PC-9 (cell line): ENCODE measurements around the gene KPNA6. TPM values are rescaled to one million over a fixed set of nuclear protein-coding genes. Genes with fewer than 3 reads are reported as not detected.
"Not testable (repeated sequence)": the region's sequence is repeated elsewhere in the genome, so short reads cannot be mapped to it uniquely, and the experiment has no call there.

Experiments
- BruUV-seq: library from RNA; stranded (reverse); fragments of 400-500 nt; replicated peaks from 2 replicates; lab custom pipeline; 2021; lab: Mats Ljungman, UMichigan
- CTCF ChIA-PET: fragments of 300-600 bp; sonication (Branson Sonifier 250); formaldehyde crosslinking; loops from one replicate; lab custom pipeline; 2022; ENCODE audit warnings: antibody characterized with exemption; lab: Charles Lee
- POLR2A ChIA-PET: fragments of 300-600 bp; sonication (Branson Sonifier 250); formaldehyde crosslinking; loops from one replicate; lab custom pipeline; 2022; ENCODE audit warnings: antibody characterized with exemption; ENCODE audit not compliant: unreplicated experiment; lab: Charles Lee
- DNase-seq, 2 experiments: peaks; one replicate each; pipeline versions ENCODE4 v3.0.0 to v3.0.0-alpha.2; 2015 to 2022; ENCODE audit warnings: mixed read lengths in 1 of 2
- H2AFZ ChIP-seq: fragments of 200-600 bp; sonication (generic); 2 replicates; pipeline ENCODE4 v1.8.1; 2017; ENCODE audit warnings: antibody characterized with exemption
- H3F3A ChIP-seq: fragments of 200-600 bp; sonication (generic); 2 replicates; pipeline ENCODE4 v1.8.1; 2017; ENCODE audit warnings: antibody characterized with exemption, mild to moderate bottlenecking, low read depth; ENCODE audit not compliant: insufficient read depth
- H3K27ac ChIP-seq: fragments of 200-600 bp; sonication (generic); 2 replicates; pipeline ENCODE4 v1.6.1; 2016; ENCODE audit warnings: mixed run types
- H3K27me3 ChIP-seq: fragments of 200-600 bp; sonication (generic); 2 replicates; pipeline ENCODE4 v1.6.1; 2016; ENCODE audit warnings: low read depth, mixed run types; ENCODE audit not compliant: insufficient read depth
- H3K36me3 ChIP-seq: fragments of 200-600 bp; sonication (generic); 2 replicates; pipeline ENCODE4 v1.6.1; 2016; ENCODE audit warnings: low read depth, mixed run types
- H3K4me1 ChIP-seq: fragments of 200-600 bp; sonication (generic); replicated peaks from 2 replicates; pipeline ENCODE4 v1.6.1; 2016; ENCODE audit warnings: mixed run types; ENCODE audit not compliant: insufficient read depth
- H3K4me2 ChIP-seq: fragments of 200-600 bp; sonication (generic); 2 replicates; pipeline ENCODE4 v1.6.1; 2017; ENCODE audit warnings: mixed run types
- H3K4me3 ChIP-seq: fragments of 200-600 bp; sonication (generic); 2 replicates; pipeline ENCODE4 v1.6.1; 2016; ENCODE audit warnings: mixed run types
- H3K79me2 ChIP-seq: fragments of 200-600 bp; sonication (generic); 2 replicates; pipeline ENCODE4 v1.6.1; 2017; ENCODE audit warnings: low read depth, mixed run types
- H3K9me2 ChIP-seq: fragments of 200-600 bp; sonication (generic); 2 replicates; pipeline ENCODE4 v1.8.1; 2017; ENCODE audit warnings: mild to moderate bottlenecking; ENCODE audit not compliant: insufficient read depth
- H3K9me3 ChIP-seq: fragments of 200-600 bp; sonication (generic); 2 replicates; pipeline ENCODE4 v1.8.1; 2016; ENCODE audit warnings: low read depth; ENCODE audit not compliant: insufficient read depth
- H4K20me1 ChIP-seq: fragments of 200-600 bp; sonication (generic); 2 replicates; pipeline ENCODE4 v1.8.1; 2017; ENCODE audit not compliant: insufficient read depth
- EZH2 ChIP-seq: fragments of 200-600 bp; sonication (generic); IDR thresholded peaks from 2 replicates; pipeline ENCODE4 v1.8.0; 2017; ENCODE audit warnings: antibody characterized with exemption, low read depth
- intact Hi-C: fragments of 100-400 bp; cut with micrococcal nuclease; formaldehyde crosslinking; loops from one replicate; pipeline ENCODE4 v1.10.0; 2022; ENCODE audit not compliant: unreplicated experiment
- total RNA-seq: library from RNA; stranded (reverse); gene quantifications from 2 replicates; pipeline ENCODE4 v1.2.3, GENCODE V29; 2021
- TF ChIP-seq, protein P1 (sequence below): fragments of 200-600 bp; sonication (generic); conservative IDR thresholded peaks from 2 replicates; pipeline ENCODE4 v1.6.1; 2017; ENCODE audit warnings: mixed run types, antibody characterized with exemption, mild to moderate bottlenecking, moderate library complexity

KPNA6 gene
- total RNA-seq, 1 experiment from 2014 or later, result 89.9 TPM

DNA sequence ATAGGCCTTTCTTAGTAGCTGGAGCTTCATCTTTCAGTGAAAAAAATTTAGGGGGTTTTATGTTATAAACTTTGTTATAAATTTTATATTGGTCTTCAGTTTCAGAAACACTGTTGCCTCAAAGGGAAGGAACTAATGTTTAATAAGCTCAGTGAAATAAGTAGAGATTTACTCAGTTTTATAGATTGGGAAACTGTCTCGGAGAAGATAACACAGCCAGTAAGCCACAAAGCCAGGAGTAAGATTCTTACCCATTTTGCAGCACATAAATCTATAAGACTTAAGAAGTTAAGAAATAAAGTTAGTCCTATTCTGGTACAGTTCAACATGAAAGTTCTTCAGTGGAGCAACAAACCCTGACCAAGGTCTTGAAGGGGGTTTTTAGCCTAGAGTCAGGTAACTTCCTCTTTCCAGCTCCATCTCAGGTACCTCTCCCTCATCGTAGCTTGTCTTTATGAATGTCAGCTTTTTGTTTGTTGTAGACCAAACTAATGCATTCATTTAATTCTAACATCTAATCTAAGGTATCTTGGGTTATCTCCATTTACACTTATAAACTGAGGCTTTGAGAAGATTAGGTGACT, 3.3 kb downstream of the KPNA6 start:
- no peak overlapping the region for H3K4me2 ChIP-seq
- H4K20me1 ChIP-seq, result peaks cover 73% of the 10 kb centered on the region
- peaks cover 81% of the 10 kb centered on the region for H3K79me2 ChIP-seq
- H3K27ac ChIP-seq, result no peak overlapping the region
- H3K9me3 ChIP-seq, result no peaks in the 10 kb centered on the region
- intact Hi-C loops, result no loop called here
- DNase-seq, result no peak
- TF ChIP-seq EZH2, result no peak
- TF ChIP-seq, protein P1, sequence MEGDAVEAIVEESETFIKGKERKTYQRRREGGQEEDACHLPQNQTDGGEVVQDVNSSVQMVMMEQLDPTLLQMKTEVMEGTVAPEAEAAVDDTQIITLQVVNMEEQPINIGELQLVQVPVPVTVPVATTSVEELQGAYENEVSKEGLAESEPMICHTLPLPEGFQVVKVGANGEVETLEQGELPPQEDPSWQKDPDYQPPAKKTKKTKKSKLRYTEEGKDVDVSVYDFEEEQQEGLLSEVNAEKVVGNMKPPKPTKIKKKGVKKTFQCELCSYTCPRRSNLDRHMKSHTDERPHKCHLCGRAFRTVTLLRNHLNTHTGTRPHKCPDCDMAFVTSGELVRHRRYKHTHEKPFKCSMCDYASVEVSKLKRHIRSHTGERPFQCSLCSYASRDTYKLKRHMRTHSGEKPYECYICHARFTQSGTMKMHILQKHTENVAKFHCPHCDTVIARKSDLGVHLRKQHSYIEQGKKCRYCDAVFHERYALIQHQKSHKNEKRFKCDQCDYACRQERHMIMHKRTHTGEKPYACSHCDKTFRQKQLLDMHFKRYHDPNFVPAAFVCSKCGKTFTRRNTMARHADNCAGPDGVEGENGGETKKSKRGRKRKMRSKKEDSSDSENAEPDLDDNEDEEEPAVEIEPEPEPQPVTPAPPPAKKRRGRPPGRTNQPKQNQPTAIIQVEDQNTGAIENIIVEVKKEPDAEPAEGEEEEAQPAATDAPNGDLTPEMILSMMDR, result no peak
- 0 out of 2 replicates have a peak, but pooled peaks cover 5% of the 10 kb centered on the region for H3K4me1 ChIP-seq
- no TSS peak for BruUV-seq
- CTCF ChIA-PET, result interaction anchor here (0.6 to 1.3 kb wide), 2 partner anchors 23 to 38 kb away, joined by 9 to 14 read pairs; partner anchors contain the start of gene TMEM39B
- peaks cover 22% of the 10 kb centered on the region for H3F3A ChIP-seq
- POLR2A ChIA-PET, result interaction anchor here (0.6 to 0.7 kb wide), 2 partner anchors 92 to 334 kb away, joined by 5 to 6 read pairs; no protein-coding TSS in a partner anchor
- peaks cover 5% of the 10 kb centered on the region; the same call in 1 of the 2 replicates for H3K36me3 ChIP-seq
- H2AFZ ChIP-seq, result no peak overlapping the region
- no peaks in the 10 kb centered on the region for H3K27me3 ChIP-seq
- no peak overlapping the region for H3K4me3 ChIP-seq
- no peaks in the 10 kb centered on the region for H3K9me2 ChIP-seq

DNA sequence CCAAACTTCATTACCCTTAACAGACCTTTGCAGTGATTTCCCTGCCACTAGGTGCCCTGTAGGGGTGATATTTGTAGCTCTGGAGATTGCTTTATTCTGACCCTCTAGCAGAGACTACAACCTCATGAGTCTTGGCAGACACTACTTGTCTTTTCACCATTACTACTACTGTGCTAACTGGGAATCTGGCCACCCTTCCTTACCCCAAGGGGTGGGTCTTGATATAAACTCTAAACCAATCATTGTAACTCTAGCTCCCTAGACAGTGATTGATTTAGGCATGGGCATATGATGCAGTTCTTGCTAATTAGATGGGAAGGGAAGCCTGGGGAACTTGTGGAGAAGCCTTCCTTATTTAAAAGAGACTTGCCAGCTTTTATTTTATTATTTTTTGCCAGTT, 3.9 kb downstream of the KPNA6 start:
- intact Hi-C loops, result no loop called here
- Histone ChIP-seq H3K4me1 (0 out of 2 replicates have a peak, but pooled peaks cover 5% of the 10 kb centered on the region), H2AFZ (no peak overlapping the region), H3K27me3 (no peaks in the 10 kb centered on the region), H3K79me2 (peaks cover 88% of the 10 kb centered on the region), H3K4me3 (no peak overlapping the region), H3K27ac (no peak overlapping the region), H4K20me1 (peaks cover 79% of the 10 kb centered on the region), H3K36me3 (peaks cover 5% of the 10 kb centered on the region; the same call in 1 of the 2 replicates), H3K9me3 (no peaks in the 10 kb centered on the region), H3K4me2 (no peak overlapping the region), H3K9me2 (no peaks in the 10 kb centered on the region), H3F3A (peaks cover 28% of the 10 kb centered on the region)
- no TSS peak for BruUV-seq
- no peak for DNase-seq
- TF ChIP-seq EZH2, result no peak
- TF ChIP-seq, protein P1, result no peak
- CTCF ChIA-PET, result no interaction called here
- POLR2A ChIA-PET, result no interaction called here

DNA sequence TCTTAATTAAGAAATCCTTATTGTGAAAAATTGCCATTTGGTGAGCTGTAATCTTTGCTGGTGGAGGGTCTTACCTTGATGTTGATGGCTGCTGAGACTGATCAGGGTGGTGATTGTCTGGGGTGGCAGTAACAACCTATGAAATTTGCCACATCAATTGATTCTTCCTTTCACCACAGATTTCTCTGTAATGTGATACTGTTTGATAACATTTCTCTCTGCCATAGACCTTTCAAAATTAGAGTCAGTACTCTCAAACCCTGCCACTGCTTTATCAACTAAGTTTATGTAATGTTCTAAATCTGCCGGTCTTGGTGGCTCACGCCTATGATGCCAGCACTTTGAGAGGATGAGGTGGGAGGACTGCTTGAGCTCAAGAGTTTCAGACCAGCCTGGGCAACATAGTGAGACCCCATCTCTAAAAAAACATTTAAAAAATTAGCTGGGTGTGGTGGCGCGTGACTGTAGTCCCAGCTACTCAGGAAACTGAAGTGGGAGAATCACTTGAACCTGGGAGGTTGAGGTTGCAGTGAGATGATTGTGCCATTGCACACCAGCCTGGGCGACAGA, 5.0 kb downstream of the KPNA6 start:
- Histone ChIP-seq H3K27me3 (no peaks in the 10 kb centered on the region), H3K79me2 (peaks cover 99% of the 10 kb centered on the region), H4K20me1 (peaks cover 90% of the 10 kb centered on the region), H3K27ac (no peak overlapping the region), H3K9me2 (no peaks in the 10 kb centered on the region), H3K4me3 (no peak overlapping the region), H2AFZ (no peak overlapping the region), H3F3A (peaks cover 28% of the 10 kb centered on the region), H3K4me2 (no peak overlapping the region), H3K4me1 (0 out of 2 replicates have a peak, but pooled peaks cover 5% of the 10 kb centered on the region), H3K36me3 (peaks cover 5% of the 10 kb centered on the region; the same call in 1 of the 2 replicates), H3K9me3 (no peaks in the 10 kb centered on the region)
- no TSS peak for BruUV-seq
- DNase-seq, result no peak
- intact Hi-C loops, result no loop called here
- CTCF ChIA-PET, result no interaction called here
- POLR2A ChIA-PET, result interaction anchor here (0.8 kb wide), 1 partner anchor 44 kb away, joined by 8 read pairs; no protein-coding TSS in a partner anchor
- no peak for TF ChIP-seq EZH2

DNA sequence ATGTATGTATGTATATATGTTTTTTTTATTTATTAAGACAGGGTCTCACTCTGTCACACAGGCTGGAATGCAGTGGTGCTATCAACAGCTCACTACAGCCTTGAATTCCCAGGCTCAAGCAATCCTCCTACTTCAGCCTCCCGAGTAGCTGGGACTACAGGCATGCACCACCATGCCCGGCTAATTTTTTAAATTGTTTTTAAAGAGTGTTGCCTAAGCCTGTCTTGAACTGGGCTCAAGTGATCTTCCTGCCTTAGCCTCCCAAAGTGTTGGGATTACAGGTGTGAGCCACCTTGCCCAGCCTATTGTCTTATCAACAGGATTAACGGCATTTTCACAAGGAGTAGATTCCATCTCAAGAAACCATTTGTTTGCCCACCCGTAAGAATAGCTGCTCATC, 5.6 kb downstream of the KPNA6 start:
- CTCF ChIA-PET, H2AFZ ChIP-seq, POLR2A ChIA-PET, H3K27ac ChIP-seq, H3K9me2 ChIP-seq, BruUV-seq, DNase-seq, H3K4me3 ChIP-seq, H3K9me3 ChIP-seq, H3K4me1 ChIP-seq, H3K36me3 ChIP-seq, H3K27me3 ChIP-seq, H3K4me2 ChIP-seq, intact Hi-C loops: not testable (repeated sequence)
- peaks cover 22% of the 10 kb centered on the region for H3F3A ChIP-seq
- peaks cover 99% of the 10 kb centered on the region for H3K79me2 ChIP-seq
- peaks cover 96% of the 10 kb centered on the region for H4K20me1 ChIP-seq
